Fibroblast of skin of right biceps (primary cell): Measurements from ENCODE around the gene SCN5A.

Experiments
- DNase-seq: peaks from one replicate; pipeline ENCODE4 v3.0.0-alpha.2; 2013

SCN5A gene

DNA sequence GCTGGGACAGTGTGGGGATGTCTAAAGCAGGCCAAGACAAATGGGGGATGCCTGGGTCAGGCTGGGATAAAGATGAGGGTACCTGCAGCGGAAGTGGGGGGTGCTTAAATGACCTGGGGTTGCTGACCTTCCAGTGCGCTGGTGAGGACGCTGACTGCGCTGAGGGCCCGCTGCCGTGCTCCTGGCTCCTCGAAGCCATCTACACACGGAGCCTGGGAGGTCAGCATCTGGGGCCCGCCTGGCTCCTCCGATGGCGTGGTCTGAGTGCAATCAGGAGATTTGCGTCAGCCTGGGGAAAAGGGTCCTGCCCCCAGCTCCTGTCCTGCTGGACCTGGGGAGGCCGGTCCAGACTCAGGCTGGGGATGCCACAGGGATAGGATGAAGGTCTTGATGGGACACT, 50.7 kb downstream of the SCN5A start:
- no peak for DNase-seq

DNA sequence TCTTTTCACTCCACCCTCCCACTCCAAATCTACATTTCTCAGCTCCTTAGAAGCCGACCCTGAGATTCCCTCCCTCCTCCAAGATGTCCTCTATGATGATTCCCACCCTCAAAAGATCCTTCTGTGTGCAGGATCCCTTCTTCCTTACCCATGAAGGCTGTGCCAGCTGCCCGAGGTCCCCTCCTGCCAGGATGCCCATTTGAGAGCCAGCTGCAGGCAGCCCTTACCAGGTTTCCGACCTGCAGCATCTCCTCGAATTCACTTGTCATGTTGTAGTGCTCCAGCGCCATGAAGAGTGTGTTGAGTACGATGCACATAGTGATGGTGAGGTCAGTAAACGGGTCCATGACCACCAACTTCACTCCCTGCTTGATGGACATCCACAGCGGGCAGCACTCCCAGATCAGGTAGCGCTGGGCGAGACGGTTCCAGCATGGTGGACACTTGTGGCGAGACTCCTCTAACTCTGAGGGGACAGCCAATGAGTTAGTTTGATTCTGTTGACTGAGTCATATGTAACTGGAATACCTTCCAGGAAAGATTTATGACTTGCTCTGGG, 51.9 kb downstream of the SCN5A start:
- DNase-seq: no peak

DNA sequence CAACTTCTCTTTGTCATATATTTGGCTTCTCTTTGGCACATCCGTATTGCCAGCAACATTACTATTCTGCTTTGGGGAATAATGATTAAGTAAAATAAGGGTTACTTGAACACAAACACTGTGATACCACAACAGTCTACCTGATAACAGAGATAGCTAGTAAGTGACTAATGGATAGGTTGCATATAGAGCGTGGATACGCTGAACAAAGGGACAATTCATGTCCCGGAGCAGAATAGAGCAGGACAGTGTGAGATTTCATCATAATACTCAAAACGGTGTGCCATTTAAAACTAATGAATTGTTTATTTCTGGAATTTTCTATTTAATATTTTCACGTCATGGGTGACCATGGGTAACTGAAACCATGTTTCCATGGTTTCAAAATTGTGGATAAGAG, 54.1 kb downstream of the SCN5A start:
- no peak for DNase-seq

DNA sequence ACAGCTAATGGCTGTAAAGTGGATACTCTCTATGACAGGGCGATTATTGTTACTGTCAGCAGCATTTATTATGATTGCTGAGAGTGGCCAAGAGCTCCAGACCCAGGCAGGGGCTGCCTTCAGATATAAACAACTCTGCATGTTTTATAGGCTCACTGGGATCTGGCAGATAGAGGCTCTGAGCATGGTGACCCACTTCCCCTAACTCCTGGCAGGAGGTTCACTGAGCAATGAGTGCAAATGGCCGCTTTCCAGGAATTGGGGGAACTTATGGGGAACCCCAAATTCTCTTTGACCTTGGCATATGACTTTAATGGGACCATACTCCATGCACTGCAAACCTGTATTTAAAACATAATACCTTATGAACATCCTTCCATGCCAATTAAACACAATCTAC, 59.0 kb downstream of the SCN5A start:
- DNase-seq: no peak

DNA sequence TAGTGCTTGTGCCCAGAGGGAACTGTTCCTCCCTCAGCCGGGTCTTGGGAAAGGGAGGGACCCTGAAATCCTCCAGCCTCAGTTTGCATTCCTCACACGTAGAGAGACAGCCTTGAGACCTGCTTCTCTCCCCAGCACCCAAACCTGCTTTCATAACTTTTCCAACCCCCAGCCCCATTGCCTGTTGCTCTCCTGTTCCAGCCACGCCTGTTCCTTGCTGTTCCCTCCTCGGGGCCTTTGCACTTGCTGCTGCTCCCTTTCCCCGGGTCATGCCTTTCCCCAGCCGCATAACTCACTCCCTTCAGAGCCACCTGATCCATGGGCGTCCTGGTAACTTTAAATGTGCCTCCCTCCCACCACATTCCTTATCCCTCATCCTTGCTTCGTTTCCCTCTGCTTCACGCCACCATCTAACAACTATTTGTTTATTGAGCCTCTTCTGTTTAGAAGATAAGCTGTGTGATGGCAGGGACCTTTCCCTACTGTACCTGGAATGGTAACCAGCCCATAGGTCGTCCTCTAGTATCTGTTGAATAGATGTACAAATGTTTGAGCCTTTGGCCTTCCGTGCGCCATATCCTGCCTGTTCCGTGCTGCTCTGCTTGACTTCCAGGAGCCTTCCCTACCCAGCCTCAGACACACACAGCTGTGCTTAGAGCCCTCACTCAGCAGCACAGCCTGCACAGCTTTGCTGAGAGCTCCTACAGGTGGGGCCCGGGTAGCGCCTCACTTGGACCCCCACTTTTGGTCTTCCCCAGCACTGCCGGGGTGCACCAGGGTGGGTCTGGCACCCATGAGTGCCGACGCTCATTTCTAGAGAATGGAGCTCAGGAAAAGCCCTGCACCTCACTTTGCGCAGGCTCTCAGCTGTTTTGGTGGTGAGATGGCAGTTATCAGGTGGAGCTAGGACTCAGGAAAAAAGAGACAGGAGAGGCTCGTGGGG, 60.2 kb downstream of the SCN5A start:
- DNase-seq: no peak

DNA sequence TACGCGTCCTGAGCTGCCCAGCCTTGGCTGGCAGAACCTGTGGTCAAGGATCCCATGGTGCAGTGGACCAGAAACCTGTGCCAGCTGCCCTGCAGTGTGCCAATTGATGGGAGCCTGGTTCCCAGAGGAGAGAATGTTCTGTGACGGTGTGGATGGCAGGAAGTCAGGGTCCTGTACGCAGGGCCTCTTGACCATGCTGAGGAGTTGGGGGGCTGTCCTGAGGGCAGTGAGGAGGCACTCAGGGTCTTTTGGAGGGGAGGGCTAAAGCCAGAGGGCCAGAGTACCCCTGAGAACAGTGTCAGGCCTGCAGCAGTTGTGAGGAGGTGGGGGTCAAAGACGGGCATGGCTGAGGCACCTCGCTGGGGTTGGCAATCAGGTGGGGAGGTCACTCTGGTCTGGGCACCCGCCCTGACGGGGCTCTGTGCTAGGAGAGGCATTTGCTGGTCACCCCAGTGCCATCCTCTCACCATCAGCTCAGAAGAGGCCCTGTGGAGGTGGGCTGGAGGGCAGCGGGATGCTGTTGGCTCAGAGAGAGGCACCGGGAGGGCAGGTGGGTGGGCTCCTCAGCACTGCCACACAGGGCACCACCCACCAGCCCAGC, 61.0 kb downstream of the SCN5A start:
- DNase-seq: no peak

DNA sequence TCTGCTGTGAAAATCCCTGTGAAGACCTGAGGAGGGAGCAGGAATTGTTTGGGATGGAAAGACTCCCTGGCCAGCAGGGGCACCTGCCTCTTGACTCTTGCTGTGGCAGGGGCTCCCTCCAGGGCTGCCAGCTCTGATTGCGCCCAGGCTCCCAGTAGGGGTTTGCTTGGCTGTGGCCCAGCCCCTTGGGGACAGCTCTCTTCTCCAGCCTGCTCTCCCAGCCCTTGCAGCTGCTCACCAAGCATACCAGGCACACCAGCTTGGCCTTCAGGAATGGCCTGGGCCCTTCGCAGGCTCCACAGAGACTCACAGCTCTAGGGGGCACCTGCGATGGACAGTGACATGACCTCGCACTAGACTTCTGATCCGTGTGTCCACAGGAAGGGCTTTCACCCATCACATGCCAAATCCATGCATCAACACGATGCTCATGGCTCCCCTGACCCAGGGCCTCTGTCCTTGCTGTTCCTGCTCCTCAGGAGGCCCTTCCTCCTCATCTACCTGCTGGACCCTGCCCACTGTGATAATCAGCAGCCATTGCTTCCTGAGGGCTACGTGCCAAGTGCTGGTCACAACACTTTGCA, 61.8 kb downstream of the SCN5A start:
- no peak for DNase-seq

DNA sequence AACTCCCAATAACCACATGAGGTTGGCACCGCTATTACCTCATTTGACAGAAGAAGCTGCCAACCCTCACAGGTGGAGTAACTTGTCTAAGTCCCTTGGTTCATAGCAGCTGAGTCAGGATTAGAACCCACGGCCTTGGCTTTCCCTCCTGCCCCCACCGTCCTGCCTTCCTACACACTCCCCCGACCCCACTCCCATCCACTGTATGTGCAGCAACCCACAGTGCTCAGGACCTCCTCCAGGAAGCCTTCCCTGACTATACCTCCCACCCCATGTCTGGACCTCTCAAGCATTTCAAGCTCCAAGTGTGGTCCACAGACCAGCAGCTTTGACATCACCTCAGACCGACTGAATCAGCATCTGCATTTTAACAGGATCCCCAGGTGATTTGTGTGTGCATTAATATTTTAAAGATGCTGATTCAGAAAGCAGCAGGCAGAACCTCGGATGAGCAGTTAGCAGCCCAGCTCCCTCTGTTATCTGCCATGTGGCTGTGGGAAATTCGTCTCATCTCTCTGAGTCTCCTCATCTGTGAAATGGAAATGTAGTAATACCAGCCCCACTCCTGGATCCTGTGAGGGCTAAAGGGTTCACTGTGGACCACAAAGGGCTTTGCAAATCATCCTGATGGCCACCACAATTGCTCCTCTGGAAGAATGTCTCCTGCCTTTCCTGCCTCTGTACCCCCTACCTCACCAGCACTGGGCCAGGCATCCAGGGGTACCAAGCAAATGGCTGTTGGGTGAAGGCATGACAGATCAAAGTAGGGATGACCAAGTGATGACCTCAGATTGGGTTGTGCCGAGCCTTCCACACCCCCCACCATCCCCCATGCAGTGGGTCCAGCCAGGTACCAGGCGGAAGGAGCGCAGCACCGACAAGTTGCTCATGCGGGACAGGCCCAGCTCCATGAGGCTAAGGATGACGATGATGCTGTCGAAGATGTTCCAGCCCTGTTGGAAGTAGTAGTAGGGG, 62.7 kb downstream of the SCN5A start:
- DNase-seq: no peak

DNA sequence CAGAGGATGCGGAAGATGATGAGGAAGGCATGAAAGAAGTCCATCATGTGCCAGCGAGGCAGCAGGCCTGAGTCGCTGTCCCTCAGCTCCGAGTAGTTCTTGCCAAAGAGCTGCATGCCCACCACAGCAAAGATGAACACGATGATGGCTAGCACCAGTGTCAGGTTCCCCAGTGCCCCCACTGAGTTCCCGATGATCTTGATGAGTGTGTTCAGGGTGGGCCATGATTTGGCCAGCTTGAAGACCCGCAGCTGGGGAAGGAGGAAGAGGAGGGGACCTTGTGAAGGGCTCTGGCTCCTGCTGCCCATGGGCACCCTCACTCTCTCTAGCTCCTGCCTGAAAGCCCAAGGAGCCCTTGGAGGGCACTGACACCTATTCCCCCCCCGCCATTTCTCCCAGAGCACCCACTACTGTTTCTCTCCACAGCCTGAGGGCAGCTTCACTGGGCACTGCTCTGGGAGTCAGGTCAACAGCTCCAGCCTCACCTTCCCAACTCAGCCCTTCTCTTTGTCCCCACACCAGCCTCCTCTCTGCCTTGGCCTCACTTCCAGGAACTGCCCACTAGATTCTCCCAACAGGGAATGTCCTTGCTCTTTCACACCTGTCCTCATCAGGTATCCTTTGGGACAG, 63.6 kb downstream of the SCN5A start:
- no peak for DNase-seq

DNA sequence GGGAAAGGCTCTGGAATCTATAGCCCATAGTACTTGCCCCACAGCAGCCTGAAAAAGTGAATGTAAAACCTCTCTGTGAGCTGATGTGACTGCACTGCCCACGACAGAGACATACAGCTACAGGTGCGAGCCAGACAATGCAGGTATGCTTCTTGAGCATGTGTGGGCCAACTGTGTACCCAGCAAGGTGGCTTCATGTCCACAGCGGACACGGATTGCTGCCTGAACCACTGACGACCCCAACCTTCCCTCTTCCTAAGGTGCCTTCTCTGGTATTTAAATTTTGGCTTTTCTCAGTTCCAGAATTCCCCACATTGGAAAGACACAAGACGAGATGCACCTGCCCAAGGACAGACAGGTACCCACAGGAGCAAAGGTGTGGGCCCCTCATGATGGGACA, 65.8 kb downstream of the SCN5A start:
- no peak for DNase-seq

DNA sequence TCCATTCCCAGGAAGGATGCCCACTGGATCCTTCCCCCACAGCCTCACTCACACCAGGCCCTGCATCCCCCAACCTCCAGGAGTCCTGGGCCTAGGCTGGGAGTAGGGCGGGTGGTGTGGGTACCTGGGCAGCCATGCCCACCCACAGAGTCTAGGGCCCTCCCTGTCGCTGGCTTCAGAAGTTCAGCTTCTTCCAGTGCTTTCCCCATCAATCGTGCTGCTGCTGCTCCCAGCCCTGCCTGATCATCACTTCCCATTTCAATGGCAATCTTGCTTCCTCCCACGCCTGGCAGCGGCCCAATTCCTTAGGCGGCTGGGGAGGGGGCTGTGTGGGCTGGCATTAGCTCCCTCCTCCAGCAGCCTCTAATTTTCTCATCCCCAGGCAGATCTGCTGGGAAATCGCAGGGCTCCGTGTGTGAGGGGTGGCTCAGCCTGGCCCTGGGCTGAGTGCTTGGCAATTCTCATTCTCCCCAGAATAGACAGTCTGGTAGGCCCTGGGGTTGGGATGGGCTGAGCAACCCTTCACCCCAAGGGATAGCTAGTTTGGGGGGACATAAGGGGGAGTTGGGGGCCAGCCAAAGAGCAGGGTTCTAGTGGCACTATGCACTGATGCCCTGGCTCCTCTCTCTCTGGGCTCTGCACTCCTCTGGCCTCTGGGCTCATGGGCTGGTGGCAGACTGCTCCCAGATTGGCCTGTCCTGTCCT, 66.4 kb downstream of the SCN5A start:
- DNase-seq: no peak

DNA sequence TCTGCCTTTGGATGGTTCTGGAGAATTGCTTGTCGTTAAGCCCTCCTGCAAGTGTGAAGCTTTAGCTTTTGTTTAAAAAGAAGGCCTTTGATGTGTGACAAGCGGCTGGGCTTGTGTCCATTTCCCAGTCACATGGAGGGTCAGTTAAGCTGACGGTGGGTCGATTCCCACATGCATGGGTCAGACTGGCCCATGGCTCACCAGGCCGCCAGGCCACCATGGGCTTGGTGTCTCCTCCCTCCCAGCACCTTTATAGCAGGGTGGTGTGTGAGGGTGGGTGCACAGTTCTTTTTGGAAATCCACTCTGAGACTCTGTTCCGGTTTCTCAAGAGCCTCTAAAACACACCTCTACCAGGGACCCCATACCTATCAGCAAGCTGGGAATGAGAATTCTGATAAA, 67.2 kb downstream of the SCN5A start:
- DNase-seq: no peak

DNA sequence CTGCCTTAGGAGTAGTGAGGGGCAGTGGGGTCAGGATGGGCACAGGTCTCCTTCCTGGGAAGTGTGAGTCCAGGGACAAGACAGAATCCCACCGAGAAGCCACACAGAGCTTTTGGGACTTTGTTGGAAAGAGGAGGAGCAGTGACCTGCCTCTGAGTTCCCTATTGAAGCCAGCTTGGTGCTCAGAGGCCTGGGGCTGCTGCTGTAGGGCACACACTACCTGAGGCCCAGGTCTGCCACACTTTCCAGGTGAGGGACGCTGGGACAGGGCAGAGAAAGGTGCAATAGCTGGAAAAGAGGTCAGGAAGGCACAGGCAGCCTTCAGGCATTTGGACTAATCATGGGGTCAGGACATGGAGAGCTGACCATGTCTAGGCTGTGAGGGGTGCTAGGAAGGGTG, 67.7 kb downstream of the SCN5A start:
- DNase-seq: no peak

DNA sequence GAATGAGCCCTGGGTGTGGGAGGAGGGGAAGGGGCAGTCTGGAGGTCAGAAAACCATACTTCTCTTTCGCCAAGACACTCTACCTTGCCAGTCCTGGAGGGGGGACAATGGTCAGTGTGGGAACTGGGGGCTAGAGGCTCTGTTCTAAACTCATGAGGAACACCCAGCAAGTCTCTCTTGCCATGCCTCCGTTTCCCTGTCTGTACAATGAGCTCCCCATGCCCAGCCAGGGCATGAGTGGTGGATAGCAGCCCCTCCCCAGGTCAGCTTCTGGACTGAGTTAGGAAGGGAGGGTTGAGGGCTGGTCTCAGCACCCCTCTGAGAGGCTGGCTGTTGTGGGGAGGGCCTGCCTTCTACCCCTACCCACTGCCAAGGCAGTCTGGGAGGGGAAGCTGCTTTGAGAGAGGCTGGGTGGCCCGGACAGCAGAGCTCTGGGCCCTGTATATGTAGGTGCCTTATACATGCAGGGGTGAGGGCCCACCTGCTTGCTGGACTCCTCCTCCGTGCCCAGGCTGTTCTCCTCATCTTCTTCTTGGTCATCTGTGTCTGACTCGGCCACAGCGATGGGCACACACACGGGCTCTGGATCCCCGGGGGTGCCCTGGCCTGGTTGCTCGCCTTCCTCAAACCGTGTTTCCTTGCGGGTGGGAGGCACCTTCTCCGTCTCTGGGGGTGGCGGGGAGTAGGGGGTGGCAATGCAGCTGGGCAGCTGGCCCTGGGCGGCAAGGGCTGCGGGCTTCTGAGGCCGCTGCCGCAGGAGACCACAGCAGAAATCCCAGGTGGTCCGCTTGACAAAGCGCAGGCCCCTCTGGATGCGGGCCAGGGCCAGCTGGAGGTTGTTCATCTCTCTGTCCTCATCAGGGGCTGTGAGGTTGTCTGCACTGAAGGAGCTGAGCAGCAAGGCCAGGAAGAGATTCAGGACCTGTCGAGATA, 68.8 kb downstream of the SCN5A start:
- no peak for DNase-seq

DNA sequence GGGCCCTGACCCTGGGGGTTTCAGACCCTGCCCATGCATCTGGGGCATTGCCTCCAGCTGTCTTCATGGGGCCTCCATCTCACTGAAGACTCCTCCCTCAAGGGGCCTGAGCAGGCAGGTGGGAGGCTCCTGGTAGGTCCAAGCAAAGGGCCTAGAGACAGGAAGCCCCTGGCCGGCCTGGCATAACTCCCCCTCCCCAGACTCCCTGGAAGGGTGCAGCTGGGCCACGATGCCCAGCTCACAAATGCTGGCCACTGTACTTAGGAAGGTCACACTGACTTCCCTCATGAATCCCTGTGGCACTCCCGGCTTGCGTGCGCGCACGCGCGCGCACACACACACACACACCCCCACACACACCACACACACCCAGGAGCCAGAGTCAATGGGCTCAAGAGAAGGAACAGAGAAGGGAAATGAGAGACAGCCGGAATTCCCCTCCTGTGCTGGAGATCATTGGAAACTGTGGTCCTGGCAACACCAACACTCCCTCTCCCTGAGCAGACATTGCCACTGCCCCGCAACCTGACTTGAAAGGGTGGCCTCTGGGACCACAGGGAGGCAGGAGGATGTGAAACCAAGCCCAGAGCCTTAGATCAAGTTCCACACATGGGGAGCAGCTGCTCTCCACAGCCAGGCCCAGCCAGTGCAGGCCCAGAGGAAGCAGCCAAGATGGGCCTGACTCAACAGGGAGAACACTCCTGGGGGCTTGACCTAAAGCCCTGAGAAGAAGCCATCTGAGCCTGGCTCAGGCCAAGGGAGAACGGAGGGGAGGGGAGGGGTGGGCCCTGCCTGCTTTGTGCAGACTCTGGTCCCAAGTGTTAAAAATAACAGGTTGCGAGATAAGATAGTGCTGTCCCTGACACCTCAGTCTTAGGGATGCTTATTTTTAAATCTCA, 69.7 kb downstream of the SCN5A start:
- DNase-seq: no peak

DNA sequence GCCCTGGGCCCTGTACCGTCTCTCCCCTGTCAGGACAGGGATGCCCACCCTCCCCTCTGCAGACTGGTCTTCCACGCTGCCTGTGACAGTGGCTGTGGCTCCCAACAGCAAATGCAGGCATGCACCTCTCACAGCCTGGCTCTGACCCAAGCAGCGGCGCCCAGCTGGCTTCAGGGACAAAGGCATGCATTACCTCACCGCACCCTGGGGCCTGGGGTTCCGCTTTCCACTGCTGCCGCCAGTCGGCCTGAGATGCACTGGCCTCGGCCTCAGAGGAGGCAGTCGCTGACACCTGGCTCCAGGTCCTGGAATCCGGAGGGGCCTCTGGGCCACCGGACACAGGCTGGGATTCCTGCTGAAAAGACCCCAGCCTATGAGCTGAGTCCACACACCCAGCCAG, 70.3 kb downstream of the SCN5A start:
- no peak for DNase-seq

DNA sequence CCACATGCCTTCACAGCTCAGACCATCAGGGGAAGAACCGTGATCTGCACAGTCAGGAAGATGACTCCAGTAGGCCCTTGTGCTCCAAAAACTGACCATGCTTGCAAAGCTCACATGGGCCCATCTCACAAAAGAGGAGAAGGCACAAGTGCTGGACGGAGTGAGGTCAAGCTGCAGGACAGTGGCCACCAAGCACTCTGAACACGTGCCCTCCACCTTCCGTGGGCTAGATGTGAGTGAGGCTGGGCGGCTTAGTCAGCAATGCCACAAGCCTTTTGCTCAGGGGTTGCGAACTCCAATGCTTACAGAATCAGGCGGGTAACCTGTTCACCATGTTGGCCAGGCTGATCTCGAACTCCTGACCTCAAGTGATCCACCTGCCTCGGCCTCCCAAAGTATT, 70.9 kb downstream of the SCN5A start:
- DNase-seq: no peak

DNA sequence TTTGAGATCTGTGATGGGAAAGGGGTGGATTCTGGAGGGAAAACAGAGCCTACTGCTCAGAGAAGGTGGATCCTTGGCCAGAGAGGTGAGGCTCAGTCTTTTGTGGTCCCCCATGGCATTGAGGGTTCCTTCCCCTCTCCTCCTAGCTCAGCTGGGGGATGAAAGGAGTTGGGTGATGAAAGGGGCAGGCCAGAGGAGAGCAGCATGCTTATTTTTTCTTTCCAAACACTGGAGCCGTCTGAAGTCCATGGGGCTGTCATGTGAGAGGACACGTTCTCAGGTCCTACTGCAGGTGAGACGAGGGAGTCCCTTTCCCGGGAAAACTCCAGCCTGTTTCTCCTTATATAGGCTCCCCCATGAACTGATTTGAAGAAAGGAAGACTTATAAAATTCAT, 71.4 kb downstream of the SCN5A start:
- no peak for DNase-seq

DNA sequence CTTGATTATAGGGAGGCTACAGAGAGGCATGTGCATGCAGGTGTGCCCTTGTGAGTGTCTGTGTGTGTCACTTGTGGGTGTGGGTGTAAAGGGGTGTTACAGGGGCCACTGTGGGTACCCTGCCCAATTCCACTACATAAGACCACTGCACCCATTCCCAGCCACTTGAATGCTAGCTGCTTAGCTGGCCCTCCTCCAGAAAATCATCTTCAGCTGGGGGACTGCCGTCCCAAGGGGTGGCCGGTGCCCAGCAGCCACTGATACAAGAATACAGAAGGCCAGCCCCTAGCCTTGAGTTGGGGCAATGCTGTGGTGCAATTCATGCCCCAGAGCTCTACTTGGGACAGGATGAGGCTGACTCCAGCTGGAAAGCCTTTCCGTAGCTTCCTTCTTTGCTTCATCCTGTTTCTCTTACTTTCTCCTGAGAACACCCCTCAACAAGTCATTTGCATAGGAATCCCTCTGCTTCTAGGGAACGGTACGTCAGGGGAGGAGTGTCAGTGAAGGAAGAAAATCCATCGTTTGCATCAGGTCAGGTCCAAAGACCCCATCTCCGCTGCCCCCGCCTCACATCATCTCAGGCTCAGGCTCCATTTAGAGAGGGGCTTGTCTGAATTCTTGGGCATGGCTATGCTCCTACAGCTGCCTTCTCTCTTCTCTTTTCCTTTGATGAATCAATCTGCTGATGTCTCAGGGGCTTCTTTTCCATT, 72.0 kb downstream of the SCN5A start:
- no peak for DNase-seq
